Measurements from ENCODE around the gene C1QTNF6.

The C1QTNF6 gene

GRCh38 chr22:37169947-37170688, 17.9 kb downstream of the C1QTNF6 start:
- no peak for TF ChIP-seq CTCF (conservative IDR thresholded peaks at IDR 0.05; ENCODE audit: control insufficient read depth, insufficient read depth, low read depth, low read length)
- no peak for DNase-seq (ENCODE audit: low read depth)
- H3K4me3 ChIP-seq (ENCODE audit: control insufficient read depth, low read depth, low read length), result no peak overlapping the region

- no peak overlapping the region for H3K4me3 ChIP-seq (ENCODE audit: control insufficient read depth, low read depth, low read length)
- no peak for TF ChIP-seq CTCF (conservative IDR thresholded peaks at IDR 0.05; ENCODE audit: control insufficient read depth, insufficient read depth, low read depth, low read length)
- no peak for DNase-seq (ENCODE audit: low read depth)
Observed at GRCh38 chr22:37169406-37169805, 18.6 kb downstream of the C1QTNF6 start.

- no peak for TF ChIP-seq CTCF (conservative IDR thresholded peaks at IDR 0.05; ENCODE audit: control insufficient read depth, insufficient read depth, low read depth, low read length)
- no peak overlapping the region for H3K4me3 ChIP-seq (ENCODE audit: control insufficient read depth, low read depth, low read length)
- DNase-seq (ENCODE audit: low read depth), result no peak
Observed at GRCh38 chr22:37167981-37168647, 19.9 kb downstream of the C1QTNF6 start.

GRCh38 chr22:37167176-37167980, 20.7 kb downstream of the C1QTNF6 start:
- TF ChIP-seq CTCF (conservative IDR thresholded peaks at IDR 0.05; ENCODE audit: control insufficient read depth, insufficient read depth, low read depth, low read length), result no peak
- no peak overlapping the region for H3K4me3 ChIP-seq (ENCODE audit: control insufficient read depth, low read depth, low read length)
- no peak for DNase-seq (ENCODE audit: low read depth)

GRCh38 chr22:37166675-37167066, 21.4 kb downstream of the C1QTNF6 start:
- DNase-seq (ENCODE audit: low read depth), result peak; percentile 67
- no peak overlapping the region for H3K4me3 ChIP-seq (ENCODE audit: control insufficient read depth, low read depth, low read length)
- peak; percentile 83 for TF ChIP-seq CTCF (conservative IDR thresholded peaks at IDR 0.05; ENCODE audit: control insufficient read depth, insufficient read depth, low read depth, low read length)

GRCh38 chr22:37165940-37166674, 21.9 kb downstream of the C1QTNF6 start:
- no peak for TF ChIP-seq CTCF (conservative IDR thresholded peaks at IDR 0.05; ENCODE audit: control insufficient read depth, insufficient read depth, low read depth, low read length)
- DNase-seq (ENCODE audit: low read depth), result no peak
- no peak overlapping the region for H3K4me3 ChIP-seq (ENCODE audit: control insufficient read depth, low read depth, low read length)
